A549 (cell line): Measurements from ENCODE around the gene CLHC1. TPM values are rescaled to one million over a fixed set of nuclear protein-coding genes. Genes with fewer than 3 reads are reported as not detected.

Source experiments
- ATAC-seq, 2 experiments: fragments of 200-7000 bp in 1 of 2; fragments of >200 bp in 1 of 2; cut with Nextera tagmentation in 1 of 2; cut with Tn5 transposase in 1 of 2; 3 replicates each; pipeline versions ENCODE4 v1.8.0 to v1.9.1; 2018 to 2020; ENCODE audit warnings: mild to moderate bottlenecking in 1 of 2, moderate library complexity in 1 of 2
- CTCF ChIA-PET: fragments of 300-600 bp; sonication (Branson Sonifier 250); formaldehyde crosslinking; extraction: SDS; loops from one replicate; lab custom pipeline; 2021; ENCODE audit warnings: antibody characterized with exemption, inconsistent platforms; lab: Yijun Ruan, JAX
- POLR2A ChIA-PET: fragments of 350-600 bp; formaldehyde crosslinking; extraction: SDS; loops from one replicate; lab custom pipeline; 2021; ENCODE audit warnings: antibody characterized with exemption, inconsistent platforms; lab: Yijun Ruan, JAX
- DNase-seq, 2 experiments: peaks; one replicate each; pipeline versions ENCODE4 v3.0.0 to v3.0.0-alpha.2; 2011 to 2016; ENCODE audit warnings: low read depth in 1 of 2, low spot score in 1 of 2
- FAIRE-seq: peaks from 2 replicates; lab custom pipeline; 2011; peaks lifted over from hg19 to GRCh38; lab: Jason Lieb, UNC
- H3K27ac ChIP-seq, 2 experiments: fragments of >200 bp; sonication (Bioruptor Twin); formaldehyde crosslinking; 3 replicates each; pipeline ENCODE4 v1.5.1; 2016 to 2017
- H3K4me1 ChIP-seq: fragments of >200 bp; sonication (Bioruptor Twin); formaldehyde crosslinking; 3 replicates; pipeline ENCODE4 v1.6.1; 2016
- H3K4me2 ChIP-seq: fragments of >200 bp; sonication (Bioruptor Twin); formaldehyde crosslinking; 3 replicates; pipeline ENCODE4 v1.6.1; 2016
- H3K4me3 ChIP-seq: fragments of >200 bp; sonication (Bioruptor Twin); formaldehyde crosslinking; 3 replicates; pipeline ENCODE4 v1.5.1; 2016
- H3K9me3 ChIP-seq: fragments of >200 bp; sonication (Bioruptor Twin); formaldehyde crosslinking; 3 replicates; pipeline ENCODE4 v1.6.1; 2016
- ATOH8 ChIP-seq: fragments of 250-450 bp; sonication (Bioruptor Pico); IDR thresholded peaks from 2 replicates; pipeline ENCODE4 v1.5.0; 2020; ENCODE audit warnings: low read depth, mild to moderate bottlenecking, moderate library complexity
- CBX2 ChIP-seq: fragments of 200-600 bp; sonication (generic); IDR thresholded peaks from 2 replicates; pipeline ENCODE4 v1.6.1; 2016; ENCODE audit warnings: low read depth, mild to moderate bottlenecking, borderline replicate concordance
- CEBPB ChIP-seq, 2 experiments: fragments of >200 bp in 1 of 2; sonication (Bioruptor Twin) in 1 of 2; formaldehyde crosslinking in 1 of 2; IDR thresholded peaks; 2 replicates each; pipeline ENCODE4 v1.6.1; 2012 to 2016
- FOSB ChIP-seq: fragments of 250-450 bp; sonication (Bioruptor Pico); IDR thresholded peaks from 2 replicates; pipeline ENCODE4 v1.5.0; 2020; ENCODE audit warnings: mild to moderate bottlenecking, moderate library complexity
- FOSL2 ChIP-seq, 2 experiments: fragments of 450-650 bp in 1 of 2; fragments of >200 bp in 1 of 2; sonication (Bioruptor Twin) in 1 of 2; formaldehyde crosslinking; IDR thresholded peaks; 2 replicates each; pipeline versions ENCODE4 v1.5.0 to v1.6.1; 2016 to 2020; ENCODE audit warnings: mild to moderate bottlenecking in 1 of 2, moderate library complexity in 1 of 2
- GATA3 ChIP-seq: IDR thresholded peaks from 2 replicates; pipeline ENCODE4 v1.6.1; 2012; ENCODE audit warnings: borderline replicate concordance
- HOXB13 ChIP-seq: fragments of 250-450 bp; sonication (Bioruptor Pico); IDR thresholded peaks from 2 replicates; pipeline ENCODE4 v1.5.0; 2020; ENCODE audit warnings: low read depth, mild to moderate bottlenecking, moderate library complexity
- JUN ChIP-seq, 2 experiments: fragments of >200 bp; sonication (Bioruptor Twin); formaldehyde crosslinking; IDR thresholded peaks; 2 replicates in 1 of 2; 3 replicates in 1 of 2; pipeline ENCODE4 v1.6.1; 2016 to 2017
- KDM5A ChIP-seq: fragments of 200-600 bp; sonication (generic); IDR thresholded peaks from 2 replicates; pipeline ENCODE4 v1.6.1; 2016; ENCODE audit warnings: antibody characterized with exemption, mild to moderate bottlenecking
- MAFK ChIP-seq: fragments of 450-650 bp; IDR thresholded peaks from 2 replicates; pipeline ENCODE4 v1.6.1; 2014; ENCODE audit not compliant: partially characterized antibody
- RAD21 ChIP-seq, 2 experiments: fragments of >200 bp in 1 of 2; sonication (Bioruptor Twin) in 1 of 2; formaldehyde crosslinking in 1 of 2; IDR thresholded peaks in 1 of 2; conservative IDR thresholded peaks in 1 of 2; 2 replicates in 1 of 2; 3 replicates in 1 of 2; pipeline ENCODE4 v1.6.1; 2012 to 2018; ENCODE audit warnings: inconsistent platforms in 1 of 2
- REST ChIP-seq: fragments of 200-600 bp; sonication (generic); IDR thresholded peaks from 2 replicates; pipeline ENCODE4 v1.6.1; 2016; ENCODE audit warnings: antibody characterized with exemption, mild to moderate bottlenecking, moderate library complexity
- RNF2 ChIP-seq: fragments of 200-600 bp; sonication (generic); IDR thresholded peaks from 2 replicates; pipeline ENCODE4 v1.6.1; 2016; ENCODE audit warnings: low read depth, mild to moderate bottlenecking, antibody characterized with exemption, moderate library complexity, borderline replicate concordance
- SMC3 ChIP-seq: fragments of >200 bp; sonication (Bioruptor Twin); formaldehyde crosslinking; IDR thresholded peaks from 3 replicates; pipeline ENCODE4 v1.6.1; 2018; ENCODE audit warnings: inconsistent platforms
- SREBF2 ChIP-seq: fragments of 450-650 bp; IDR thresholded peaks from 2 replicates; pipeline ENCODE4 v1.6.1; 2014; ENCODE audit warnings: mild to moderate bottlenecking, moderate library complexity
- ZC3H11A ChIP-seq: fragments of 450-650 bp; IDR thresholded peaks from 2 replicates; pipeline ENCODE4 v1.6.1; 2014; ENCODE audit warnings: antibody characterized with exemption, mild to moderate bottlenecking
- ZFP36 ChIP-seq: fragments of 450-650 bp; IDR thresholded peaks from 2 replicates; pipeline ENCODE4 v1.6.1; 2014; ENCODE audit warnings: borderline replicate concordance; ENCODE audit not compliant: partially characterized antibody
- ZSCAN20 ChIP-seq: fragments of 250-450 bp; sonication (Bioruptor Pico); IDR thresholded peaks from 2 replicates; pipeline ENCODE4 v1.8.0; 2022; ENCODE audit warnings: mild to moderate bottlenecking, moderate library complexity
- WGBS: methylation state at CpG from one replicate; pipeline ENCODE4 v1.1.6; 2017; ENCODE audit errors: missing lambda C conversion rate; 5-methylcytosine and 5-hydroxymethylcytosine counted together
- polyA plus RNA-seq, 4 experiments: library from polyadenylated mRNA; depleted of rRNA in 3 of 4; stranded (reverse); fragments of >200 nt; fragmentation: RNase III in 1 of 4; extraction: RNeasy Plus Mini Kit Qiagen cat#74134 plus additional on column Dnase treatment in 1 of 4; gene quantifications; 2 replicates in 3 of 4; 3 replicates in 1 of 4; pipeline ENCODE4 v1.2.3, GENCODE V29; 2011 to 2017
- TF ChIP-seq, protein P1 (sequence below): fragments of 250-450 bp; sonication (Bioruptor Pico); IDR thresholded peaks from 2 replicates; pipeline ENCODE4 v1.5.0; 2021; ENCODE audit warnings: mild to moderate bottlenecking, moderate library complexity, borderline replicate concordance

Gene CLHC1
- polyA plus RNA-seq, 2 of the 4 experiments (the other 2 are of a cell fraction) = 3.2 to 8.5 TPM

- no peak for FAIRE-seq
- TF ChIP-seq ATOH8 (CRISPR knock-in tag) (no peak), ZFP36 (no peak)
- TF ChIP-seq, all 56 proteins: peak for 0
- DNase-seq = no peak
- ATAC-seq = no peak
- 89% methylated on average over 10 of the region's 10 CpGs for WGBS
- Histone ChIP-seq H3K4me1 (peaks cover 42% of the 10 kb centered on the region), H3K27ac (no peak overlapping the region), H3K4me3 (no peak overlapping the region), H3K9me3 (no peaks in the 10 kb centered on the region), H3K4me2 (no peak overlapping the region)
- CTCF ChIA-PET = interaction anchor here (0.7 to 17.5 kb wide), 5 partner anchors 14 to 321 kb away, joined by 3 to 351 read pairs (median 8); partner anchors contain the start of gene RTN4
- POLR2A ChIA-PET = interaction anchor here (2.2 kb wide), 1 partner anchor 113 kb away, joined by 5 read pairs; no protein-coding TSS in a partner anchor
These were observed 70.5 kb downstream of the CLHC1 start for GRCh38 chr2:55161295-55162210.

DNA sequence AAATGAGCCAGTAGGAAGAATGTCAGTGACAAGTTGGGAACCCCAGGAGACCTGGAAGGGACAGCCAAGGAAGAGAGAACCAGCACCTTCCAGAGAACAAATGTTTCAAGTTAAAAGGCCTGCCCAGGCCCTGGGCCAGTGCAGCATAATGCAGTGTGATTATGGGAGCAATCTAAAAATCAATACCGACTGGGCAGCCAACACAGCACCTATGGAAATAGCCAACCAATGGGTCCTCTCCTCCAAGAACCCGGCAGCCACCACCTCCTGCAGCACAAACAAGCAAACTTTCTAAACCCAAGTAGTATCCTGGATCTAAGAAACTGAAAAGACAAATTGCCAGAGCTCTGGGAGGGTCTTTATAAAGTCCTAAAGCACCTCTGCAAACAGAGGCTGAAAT lies 71.7 kb downstream of the CLHC1 start:
- Histone ChIP-seq H3K4me2 (no peak overlapping the region), H3K4me1 (peaks cover 47% of the 10 kb centered on the region), H3K27ac (no peak overlapping the region), H3K4me3 (no peak overlapping the region), H3K9me3 (no peaks in the 10 kb centered on the region)
- WGBS = 82% methylated on average over 2 of the region's 2 CpGs
- POLR2A ChIA-PET = no interaction called here
- TF ChIP-seq FOSL2 (IDR thresholded peaks at IDR 0.05) (no peak), FOSL2 (CRISPR knock-in tag; IDR thresholded peaks at IDR 0.05) (no peak), SMC3 (no peak), RNF2 (no peak), JUN (IDR thresholded peaks at IDR 0.05) (no peak), ZSCAN20 (CRISPR knock-in tag) (no peak), GATA3 (no peak)
- DNase-seq = no peak
- no peak for FAIRE-seq
- CTCF ChIA-PET = interaction anchor here (0.6 to 14.2 kb wide), 5 partner anchors 7 to 260 kb away, joined by 3 to 127 read pairs (median 3); partner anchors contain the start of gene RTN4
- no peak for ATAC-seq

DNA sequence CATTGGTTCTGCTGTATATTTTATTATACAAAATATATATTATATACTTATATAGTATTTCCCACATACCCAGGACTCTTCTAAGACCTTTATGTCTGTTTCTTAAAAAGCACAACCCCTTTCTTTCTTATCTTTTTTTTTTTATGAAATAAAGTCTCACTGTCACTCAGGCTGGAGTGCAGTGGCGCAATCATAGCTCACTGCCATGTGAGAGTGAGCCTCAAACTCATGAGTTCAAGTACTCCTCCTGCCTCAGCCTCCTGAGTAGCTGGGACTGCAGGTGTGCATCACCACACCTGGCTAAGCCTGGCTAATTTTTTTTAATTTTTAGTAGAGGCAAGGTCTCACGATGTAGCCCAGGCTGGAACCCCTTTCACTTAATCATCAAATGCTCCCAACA lies 72.3 kb downstream of the CLHC1 start:
- no peak for FAIRE-seq
- no peaks in the 10 kb centered on the region for H3K9me3 ChIP-seq
- POLR2A ChIA-PET = no interaction called here
- DNase-seq = no peak
- 88% methylated on average over 2 of the region's 2 CpGs for WGBS
- CTCF ChIA-PET = interaction anchor here (0.9 to 14.2 kb wide), 9 partner anchors 8 to 260 kb away, joined by 3 to 127 read pairs (median 4); partner anchors contain the start of gene RTN4
- ATAC-seq = no peak
- H3K4me3 ChIP-seq = no peak overlapping the region
- no peak for TF ChIP-seq ZC3H11A
- no peak for TF ChIP-seq RAD21 (conservative IDR thresholded peaks at IDR 0.05 in 1 of 2, IDR thresholded peaks at IDR 0.05 in 1 of 2)
- peak in 1 of 2 experiments; percentile 24; a peak in 1 of 4 replicates for TF ChIP-seq CEBPB (IDR thresholded peaks at IDR 0.05)
- H3K4me2 ChIP-seq = no peak overlapping the region
- peaks cover 48% of the 10 kb centered on the region for H3K4me1 ChIP-seq
- no peak overlapping the region for H3K27ac ChIP-seq

DNA sequence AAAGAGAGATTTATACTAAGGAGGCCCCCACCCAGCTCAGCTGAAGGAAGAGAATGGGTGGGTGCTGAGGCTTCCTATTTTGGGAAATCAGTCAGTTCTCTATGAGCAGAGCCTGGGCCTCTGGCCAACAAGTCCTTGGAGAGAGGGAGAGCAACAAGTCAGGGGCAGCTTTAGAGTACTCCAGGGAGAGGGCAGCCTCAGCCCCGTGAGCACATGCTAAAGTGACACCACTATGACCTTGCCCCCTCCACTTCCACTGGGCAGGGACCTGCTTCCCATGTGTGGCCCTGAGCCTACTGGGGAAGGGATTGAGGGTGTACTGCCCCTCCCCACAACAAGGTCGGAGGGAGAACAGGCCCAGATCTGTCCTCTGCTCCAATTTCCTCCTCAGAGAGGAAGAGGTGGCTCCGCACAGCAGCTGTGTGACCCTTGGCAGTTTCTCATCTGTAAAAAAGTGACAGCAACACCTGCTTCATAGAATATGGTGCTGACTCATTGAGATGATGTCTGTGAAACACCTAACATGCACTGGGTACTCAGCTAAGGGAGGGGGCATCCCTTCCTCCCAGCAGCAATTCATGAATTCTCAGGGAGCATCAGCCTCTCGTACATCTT lies 72.9 kb downstream of the CLHC1 start:
- DNase-seq = no peak
- Histone ChIP-seq H3K4me2 (no peak overlapping the region), H3K27ac (peak overlapping the region in 1 of 2 experiments; percentile 43; a peak in 2 of 6 replicates), H3K4me1 (peaks cover 45% of the 10 kb centered on the region), H3K4me3 (no peak overlapping the region), H3K9me3 (no peaks in the 10 kb centered on the region)
- CTCF ChIA-PET = interaction anchor here (1.0 to 14.2 kb wide), 8 partner anchors 8 to 259 kb away, joined by 3 to 127 read pairs (median 4); partner anchors contain the start of gene RTN4
- no peak for ATAC-seq
- POLR2A ChIA-PET = no interaction called here
- TF ChIP-seq, protein P1, sequence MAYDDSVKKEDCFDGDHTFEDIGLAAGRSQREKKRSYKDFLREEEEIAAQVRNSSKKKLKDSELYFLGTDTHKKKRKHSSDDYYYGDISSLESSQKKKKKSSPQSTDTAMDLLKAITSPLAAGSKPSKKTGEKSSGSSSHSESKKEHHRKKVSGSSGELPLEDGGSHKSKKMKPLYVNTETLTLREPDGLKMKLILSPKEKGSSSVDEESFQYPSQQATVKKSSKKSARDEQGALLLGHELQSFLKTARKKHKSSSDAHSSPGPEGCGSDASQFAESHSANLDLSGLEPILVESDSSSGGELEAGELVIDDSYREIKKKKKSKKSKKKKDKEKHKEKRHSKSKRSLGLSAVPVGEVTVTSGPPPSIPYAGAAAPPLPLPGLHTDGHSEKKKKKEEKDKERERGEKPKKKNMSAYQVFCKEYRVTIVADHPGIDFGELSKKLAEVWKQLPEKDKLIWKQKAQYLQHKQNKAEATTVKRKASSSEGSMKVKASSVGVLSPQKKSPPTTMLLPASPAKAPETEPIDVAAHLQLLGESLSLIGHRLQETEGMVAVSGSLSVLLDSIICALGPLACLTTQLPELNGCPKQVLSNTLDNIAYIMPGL = no peak
- no peak for TF ChIP-seq FOSB (CRISPR knock-in tag)
- TF ChIP-seq KDM5A = no peak
- no peak for TF ChIP-seq MAFK
- TF ChIP-seq SREBF2 = no peak
- no peak for TF ChIP-seq CBX2
- TF ChIP-seq REST = no peak
- no peak for TF ChIP-seq HOXB13 (CRISPR knock-in tag)
- WGBS = 83% methylated on average over 4 of the region's 4 CpGs
- no peak for FAIRE-seq
